HepG2 (cell line): ENCODE data around the gene SRRT. TPM values are rescaled to one million over a fixed set of nuclear protein-coding genes. Genes with fewer than 3 reads are reported as not detected.

Experiments
- AFF4 ChIP-seq: sonication (generic); formaldehyde crosslinking; IDR thresholded peaks from 2 replicates; pipeline ENCODE4 v1.4.0; 2020; ENCODE audit warnings: missing genetic modification reagents
- ELF4 ChIP-seq: sonication (generic); formaldehyde crosslinking; IDR thresholded peaks from 2 replicates; pipeline ENCODE4 v1.5.0; 2020; ENCODE audit warnings: missing genetic modification reagents, mild to moderate bottlenecking, moderate library complexity, borderline replicate concordance
- GRHL1 ChIP-seq: sonication (generic); formaldehyde crosslinking; conservative IDR thresholded peaks from 2 replicates; pipeline ENCODE4 v1.8.0; 2022; ENCODE audit warnings: missing genetic modification reagents
- MED1 ChIP-seq: sonication (generic); formaldehyde crosslinking; IDR thresholded peaks from 2 replicates; pipeline ENCODE4 v1.4.0; 2020; ENCODE audit warnings: missing genetic modification reagents
- PCBP1 ChIP-seq: fragments of 200-400 bp; formaldehyde crosslinking; IDR thresholded peaks from 2 replicates; pipeline ENCODE4 v1.6.1; 2017; ENCODE audit warnings: mild to moderate bottlenecking, low read depth, low read length, borderline replicate concordance
- PRMT3 ChIP-seq: sonication (generic); formaldehyde crosslinking; IDR thresholded peaks from 2 replicates; pipeline ENCODE4 v1.8.1; 2022; ENCODE audit warnings: low read depth, mild to moderate bottlenecking, moderate library complexity, missing genetic modification reagents, borderline replicate concordance
- SMAD1 ChIP-seq: sonication (generic); formaldehyde crosslinking; IDR thresholded peaks from 2 replicates; pipeline ENCODE4 v1.4.0; 2020; ENCODE audit warnings: missing genetic modification reagents, low read depth, mild to moderate bottlenecking, borderline replicate concordance
- ZKSCAN1 ChIP-seq: fragments of 150-350 bp; IDR thresholded peaks from 2 replicates; pipeline ENCODE4 v1.6.1; 2014; ENCODE audit warnings: low read length
- ZNF329 ChIP-seq: sonication (generic); formaldehyde crosslinking; IDR thresholded peaks from 2 replicates; pipeline ENCODE4 v1.9.0; 2021; ENCODE audit warnings: low read depth, mild to moderate bottlenecking, missing genetic modification reagents
- ZNF407 ChIP-seq: sonication (generic); formaldehyde crosslinking; IDR thresholded peaks from one replicate; pipeline ENCODE4 v1.5.1; 2020; ENCODE audit warnings: mild to moderate bottlenecking, missing genetic modification reagents; ENCODE audit errors: not compliant biosample characterization
- ZNF441 ChIP-seq: sonication (generic); formaldehyde crosslinking; IDR thresholded peaks from 2 replicates; pipeline ENCODE4 v1.7.0; 2021; ENCODE audit warnings: missing genetic modification reagents, borderline replicate concordance
- ZNF567 ChIP-seq: sonication (generic); formaldehyde crosslinking; IDR thresholded peaks from 2 replicates; pipeline ENCODE4 v1.8.1; 2023; ENCODE audit warnings: mild to moderate bottlenecking, missing genetic modification reagents, borderline replicate concordance
- polyA plus RNA-seq, 8 experiments: library from polyadenylated mRNA; depleted of rRNA in 3 of 8; stranded (reverse) in 7 of 8; unstranded in 1 of 8; fragments of >200 nt; fragmentation: Illumina TruSeq in 4 of 8; extraction: Trizol in 4 of 8; gene quantifications; 2 replicates each; pipeline versions ENCODE4 v1.2.1 to v1.2.3, GENCODE V29; 2011 to 2016; ENCODE audit warnings: low read depth in 4 of 8, missing spikeins in 1 of 8, mixed read lengths in 1 of 8; ENCODE audit not compliant: insufficient read depth in 1 of 8
- total RNA-seq, 5 experiments: library from RNA; depleted of rRNA; stranded (reverse); fragments of >200 nt; fragmentation: Illumina TruSeq; extraction: Trizol; gene quantifications; 2 replicates each; pipeline ENCODE4 v1.2.3, GENCODE V29; 2016; ENCODE audit warnings: low read depth in 1 of 5

Gene SRRT
- total and polyA plus RNA-seq, 2 of the 13 experiments (the other 11 are each of a cell fraction or from before 2014, with no cell fraction given), result 26.2 to 106 TPM

- TF ChIP-seq AFF4 (CRISPR knock-in tag), result no peak
- TF ChIP-seq PRMT3 (CRISPR knock-in tag), result no peak
- TF ChIP-seq ELF4, result no peak
- TF ChIP-seq ZNF567, result peak; percentile 54; the same call in 1 of the 2 replicates
- peak; percentile 81; the same call in 1 of the 2 replicates for TF ChIP-seq SMAD1 (CRISPR knock-in tag)
- TF ChIP-seq PCBP1, result 0 out of 2 replicates have a peak, but pooled peaks have one; percentile 69
- 0 out of 2 replicates have a peak, but pooled peaks have one; percentile 33 for TF ChIP-seq ZNF329
- TF ChIP-seq ZNF407 (CRISPR knock-in tag), result peak; percentile 43
- TF ChIP-seq MED1 (CRISPR knock-in tag), result peak; percentile 80
- TF ChIP-seq ZNF441 (CRISPR knock-in tag), result no peak
- no peak for TF ChIP-seq GRHL1 (CRISPR knock-in tag)
- TF ChIP-seq ZKSCAN1, result peak; percentile 96
These were observed 47.3 kb upstream of the SRRT start, which contains the start of gene EPHB4 (continued) for GRCh38 chr7:100827330-100828226.
